ENCODE results near the gene AFDN.

AFDN gene

DNA sequence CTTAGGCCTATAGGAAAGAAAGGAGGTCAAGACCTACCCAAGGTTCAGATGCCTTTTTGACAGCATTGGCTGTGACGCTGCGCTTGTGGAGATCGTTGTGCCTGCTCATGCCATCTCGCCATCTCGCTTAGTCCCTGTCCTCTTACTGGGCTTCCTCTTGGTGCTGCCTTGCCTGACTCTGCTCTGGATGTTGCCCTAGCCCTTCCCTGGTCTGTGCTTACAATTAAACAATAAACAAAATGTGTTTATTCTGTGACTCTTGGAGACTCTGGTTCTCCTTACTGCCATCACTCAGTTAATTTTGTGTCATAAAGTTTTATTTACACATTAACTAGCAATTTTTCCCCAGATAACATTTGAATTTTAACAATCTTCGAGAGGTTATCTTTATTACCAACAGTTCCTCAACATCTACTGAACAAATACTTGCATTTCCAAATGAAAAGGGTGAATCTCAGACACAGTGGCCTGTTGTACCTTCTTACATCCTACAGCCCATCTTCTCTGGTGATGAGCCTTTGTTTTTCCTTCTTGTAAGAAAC is 11.6 kb downstream of the AFDN start:
- peaks cover 20% of the 10 kb centered on the region; the same call in 1 of the 2 replicates for H3K79me2 ChIP-seq (ENCODE audit: low read length)
- no peak overlapping the region for H3K4me3 ChIP-seq (ENCODE audit: low read length)
- no peaks in the 10 kb centered on the region for H3K27me3 ChIP-seq (replicated peaks; ENCODE audit: insufficient read depth, low read length)
- no peak for DNase-seq
- no peak overlapping the region for H3K9ac ChIP-seq (ENCODE audit: low read length)
- TF ChIP-seq EZH2phosphoT487 (IDR thresholded peaks at IDR 0.05; ENCODE audit: low read length) (no peak), CTCF (IDR thresholded peaks at IDR 0.05; ENCODE audit: low read length) (no peak), EZH2 (optimal IDR thresholded peaks at IDR 0.05; ENCODE audit: low read depth, low read length) (no peak)
- H3K36me3 ChIP-seq (replicated peaks; ENCODE audit: insufficient read depth, low read length), result no peaks in the 10 kb centered on the region
- H3K4me2 ChIP-seq (ENCODE audit: low read depth, low read length), result no peak overlapping the region
- H3K27ac ChIP-seq (ENCODE audit: low read length), result no peak overlapping the region
- no peaks in the 10 kb centered on the region for H3K9me2 ChIP-seq (replicated peaks; ENCODE audit: insufficient read depth, low read length)
- no peaks in the 10 kb centered on the region for H3K9me3 ChIP-seq (replicated peaks; ENCODE audit: insufficient read depth, low read length)
- no peaks in the 10 kb centered on the region for H4K20me1 ChIP-seq (ENCODE audit: insufficient read depth, low read length)
- no peaks in the 10 kb centered on the region for H3K4me1 ChIP-seq (ENCODE audit: low read length)
- H3F3A ChIP-seq (ENCODE audit: insufficient read depth, low read length), result no peaks in the 10 kb centered on the region
- H2AFZ ChIP-seq (ENCODE audit: low read length), result no peak overlapping the region

- Histone ChIP-seq H3K9me3 (replicated peaks; ENCODE audit: insufficient read depth, low read length) (no peaks in the 10 kb centered on the region), H3K4me1 (ENCODE audit: low read length) (no peaks in the 10 kb centered on the region), H3K4me2 (ENCODE audit: low read depth, low read length) (no peak overlapping the region), H3F3A (ENCODE audit: insufficient read depth, low read length) (no peaks in the 10 kb centered on the region), H2AFZ (ENCODE audit: low read length) (no peak overlapping the region), H3K27ac (ENCODE audit: low read length) (no peak overlapping the region), H3K36me3 (replicated peaks; ENCODE audit: insufficient read depth, low read length) (no peaks in the 10 kb centered on the region), H3K79me2 (ENCODE audit: low read length) (peaks cover 17% of the 10 kb centered on the region; the same call in 1 of the 2 replicates), H4K20me1 (ENCODE audit: insufficient read depth, low read length) (no peaks in the 10 kb centered on the region), H3K9ac (ENCODE audit: low read length) (no peak overlapping the region), H3K27me3 (replicated peaks; ENCODE audit: insufficient read depth, low read length) (no peaks in the 10 kb centered on the region), H3K9me2 (replicated peaks; ENCODE audit: insufficient read depth, low read length) (no peaks in the 10 kb centered on the region), H3K4me3 (ENCODE audit: low read length) (no peak overlapping the region)
- TF ChIP-seq EZH2phosphoT487 (IDR thresholded peaks at IDR 0.05; ENCODE audit: low read length), result no peak
- TF ChIP-seq CTCF (IDR thresholded peaks at IDR 0.05; ENCODE audit: low read length), result no peak
- no peak for TF ChIP-seq EZH2 (optimal IDR thresholded peaks at IDR 0.05; ENCODE audit: low read depth, low read length)
- no peak for DNase-seq
Observed at GRCh38 chr6:167839343-167839742, 12.6 kb downstream of the AFDN start.

- Histone ChIP-seq H2AFZ (ENCODE audit: low read length) (no peak overlapping the region), H3K27ac (ENCODE audit: low read length) (no peak overlapping the region), H3K36me3 (replicated peaks; ENCODE audit: insufficient read depth, low read length) (no peaks in the 10 kb centered on the region), H3K27me3 (replicated peaks; ENCODE audit: insufficient read depth, low read length) (no peaks in the 10 kb centered on the region), H3F3A (ENCODE audit: insufficient read depth, low read length) (no peaks in the 10 kb centered on the region), H3K4me1 (ENCODE audit: low read length) (no peaks in the 10 kb centered on the region), H4K20me1 (ENCODE audit: insufficient read depth, low read length) (no peaks in the 10 kb centered on the region), H3K9me3 (replicated peaks; ENCODE audit: insufficient read depth, low read length) (no peaks in the 10 kb centered on the region), H3K9ac (ENCODE audit: low read length) (no peak overlapping the region), H3K79me2 (ENCODE audit: low read length) (peaks cover 12% of the 10 kb centered on the region; the same call in 1 of the 2 replicates), H3K9me2 (replicated peaks; ENCODE audit: insufficient read depth, low read length) (no peaks in the 10 kb centered on the region), H3K4me2 (ENCODE audit: low read depth, low read length) (no peak overlapping the region), H3K4me3 (ENCODE audit: low read length) (no peak overlapping the region)
- no peak for TF ChIP-seq CTCF (IDR thresholded peaks at IDR 0.05; ENCODE audit: low read length)
- TF ChIP-seq EZH2 (optimal IDR thresholded peaks at IDR 0.05; ENCODE audit: low read depth, low read length), result no peak
- TF ChIP-seq EZH2phosphoT487 (IDR thresholded peaks at IDR 0.05; ENCODE audit: low read length), result no peak
- DNase-seq, result no peak
Observed at GRCh38 chr6:167839755-167840154, 13.0 kb downstream of the AFDN start.

All from MM.1S (cell line).